Measurements from ENCODE around the gene ICOSLG.
"Not testable (repeated sequence)": the region's sequence is repeated elsewhere in the genome, so short reads cannot be mapped to it uniquely, and the experiment has no call there.

The ICOSLG gene

DNA sequence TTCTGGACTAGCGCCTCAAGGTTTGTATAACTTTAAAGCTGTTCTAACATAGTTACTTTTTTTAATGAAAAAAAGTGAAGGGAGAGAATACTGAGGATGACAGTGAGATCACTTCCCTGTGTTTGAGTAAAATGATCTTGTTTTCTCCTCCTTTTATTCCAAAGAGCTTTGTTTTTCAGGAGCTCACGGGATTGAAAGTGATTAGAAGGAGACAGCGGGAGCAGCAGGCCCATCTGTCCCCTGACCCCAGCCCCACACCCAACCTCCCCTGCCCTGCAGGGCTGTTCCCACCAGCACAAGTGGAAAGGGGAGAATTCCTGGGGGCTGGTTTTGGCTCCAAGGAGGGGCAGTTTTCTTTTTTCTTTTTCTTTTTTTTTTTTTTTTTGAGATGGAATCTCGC lies 23.0 kb upstream of the ICOSLG start:
- DNase-seq = peak; percentile 6

- peak; percentile 23 for DNase-seq
Measured at GRCh38 chr21:44263221-44263760, 22.5 kb upstream of the ICOSLG start.

- peak; percentile 12 for DNase-seq
Measured at GRCh38 chr21:44262338-44263056, 21.8 kb upstream of the ICOSLG start.

DNA sequence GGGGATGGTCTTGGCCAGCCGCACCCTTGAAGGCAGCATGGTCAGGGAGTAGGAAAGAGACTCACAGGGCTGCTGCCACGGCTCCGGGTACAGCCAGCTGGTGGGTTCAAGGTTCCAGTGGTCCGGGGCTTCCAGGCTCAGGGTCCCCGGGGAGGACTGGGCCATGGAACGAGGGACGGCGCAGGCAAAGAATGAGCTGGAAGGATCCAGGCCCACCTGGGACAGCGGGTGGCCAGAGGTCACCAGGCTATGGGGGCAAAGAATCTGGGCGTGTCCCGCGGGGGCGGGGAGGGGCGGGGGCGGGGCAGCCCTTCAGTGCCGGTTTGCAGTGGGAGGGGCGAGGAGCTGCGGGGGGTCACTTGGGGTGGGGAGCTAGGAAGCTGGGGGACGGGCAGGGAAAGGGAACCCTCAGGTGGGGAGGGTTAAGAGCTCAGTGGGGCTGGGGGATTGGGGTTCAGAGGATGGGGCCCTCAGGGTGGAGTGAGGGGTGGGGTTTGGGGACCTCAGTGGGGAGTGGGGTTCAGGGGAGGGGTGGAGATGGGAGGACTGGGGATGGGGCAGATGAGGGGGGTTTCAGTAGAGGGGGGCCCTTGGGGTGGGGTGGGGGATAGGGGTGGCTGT lies 21.0 kb upstream of the ICOSLG start, which contains the start of gene DNMT3L:
Gene DNMT3L, minus strand, starts transcription at position 223 of the 621 bp plus-strand sequence. CDS start 638 bp downstream, outside the sequence.
- DNase-seq = peak; percentile 22

- peak; percentile 10 for DNase-seq
Measured at GRCh38 chr21:44260791-44261631, 20.3 kb upstream of the ICOSLG start.

DNA sequence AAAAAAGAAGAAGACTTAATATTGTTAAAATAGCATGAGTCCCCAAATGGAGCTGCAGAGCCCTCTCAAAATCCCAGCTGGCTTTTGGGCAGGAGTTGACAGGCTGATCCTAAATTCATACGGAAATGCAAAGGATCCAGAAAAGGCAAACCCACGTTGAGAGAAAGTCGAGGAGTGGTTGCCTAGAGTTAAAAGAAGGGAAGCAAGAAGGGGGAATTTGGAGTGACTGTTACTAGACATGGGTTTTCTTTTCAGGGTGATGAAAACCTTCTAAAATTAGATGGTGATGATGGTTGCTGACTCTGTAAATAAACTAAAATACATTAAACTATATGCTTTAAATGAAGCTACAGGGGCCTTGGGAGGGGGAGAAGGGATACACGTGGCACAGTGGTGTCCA lies 19.3 kb upstream of the ICOSLG start:
- DNase-seq = no peak

DNA sequence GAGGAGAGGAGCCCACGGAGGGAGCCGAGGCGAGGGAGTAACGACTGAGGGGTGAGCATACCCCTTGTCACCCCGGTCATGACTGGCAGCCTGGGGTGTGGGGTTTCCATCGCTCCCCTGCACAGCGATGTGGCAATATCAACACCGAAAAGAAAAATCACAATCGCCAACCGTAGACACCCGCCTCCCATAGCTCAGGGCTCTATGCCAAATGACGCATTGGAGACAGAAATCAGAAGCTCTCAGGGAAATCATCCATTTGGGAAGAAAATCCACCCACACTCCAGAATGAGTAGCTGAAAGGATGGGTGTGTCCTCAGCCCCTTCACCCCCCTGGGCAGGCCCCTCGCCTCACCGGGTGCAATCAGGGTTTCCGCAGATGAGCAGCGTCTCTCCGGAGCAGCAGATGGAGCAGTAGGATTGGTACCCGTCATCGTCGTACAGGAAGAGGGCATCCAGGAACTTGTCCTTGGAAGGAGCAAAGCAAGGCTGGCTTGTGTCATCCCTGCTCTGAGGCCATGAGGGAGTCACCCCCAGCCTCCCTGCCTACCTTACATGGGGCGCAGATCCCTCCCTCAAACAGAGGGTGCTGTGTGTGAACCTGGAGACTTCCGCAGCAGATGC lies 18.5 kb upstream of the ICOSLG start:
- DNase-seq = peak; percentile 19

DNA sequence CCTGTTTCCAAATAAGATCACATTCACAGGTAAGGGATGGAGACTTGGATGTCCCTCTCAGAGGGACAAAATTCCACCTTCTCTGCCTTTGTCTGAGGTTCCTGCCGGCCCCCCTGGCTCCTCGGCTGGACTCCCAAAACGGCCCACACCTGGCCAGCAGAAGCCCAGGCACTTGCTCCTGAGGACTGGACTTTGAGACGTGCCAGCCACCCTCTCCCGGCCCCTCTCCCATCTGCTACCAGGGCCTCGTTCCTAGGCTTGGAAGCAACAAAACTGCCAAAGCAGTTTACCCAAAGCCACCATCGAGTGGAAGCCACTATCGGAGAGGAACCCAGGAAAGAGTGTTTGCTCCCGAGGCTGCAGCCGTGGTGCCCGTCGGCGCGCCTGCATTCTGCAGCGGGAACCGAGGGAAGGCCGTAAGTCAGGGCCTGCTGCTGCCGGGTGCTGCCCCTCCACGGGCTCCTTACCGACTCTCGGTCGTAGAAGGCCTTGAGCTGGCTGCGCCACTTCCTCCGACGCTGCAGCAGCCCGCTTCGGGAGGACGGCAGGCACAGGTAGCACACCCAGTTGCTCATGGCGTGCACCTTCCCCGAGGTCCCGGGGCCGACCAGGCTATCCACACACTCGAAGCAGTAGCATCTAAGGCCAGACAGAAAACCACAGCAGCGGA lies 17.4 kb upstream of the ICOSLG start:
- peak; percentile 9 for DNase-seq

GRCh38 chr21:44255511-44255981 lies 14.8 kb upstream of the ICOSLG start:
- DNase-seq = peak; percentile 30

GRCh38 chr21:44253832-44254710 lies 13.3 kb upstream of the ICOSLG start:
- DNase-seq = peak; percentile 23

DNA sequence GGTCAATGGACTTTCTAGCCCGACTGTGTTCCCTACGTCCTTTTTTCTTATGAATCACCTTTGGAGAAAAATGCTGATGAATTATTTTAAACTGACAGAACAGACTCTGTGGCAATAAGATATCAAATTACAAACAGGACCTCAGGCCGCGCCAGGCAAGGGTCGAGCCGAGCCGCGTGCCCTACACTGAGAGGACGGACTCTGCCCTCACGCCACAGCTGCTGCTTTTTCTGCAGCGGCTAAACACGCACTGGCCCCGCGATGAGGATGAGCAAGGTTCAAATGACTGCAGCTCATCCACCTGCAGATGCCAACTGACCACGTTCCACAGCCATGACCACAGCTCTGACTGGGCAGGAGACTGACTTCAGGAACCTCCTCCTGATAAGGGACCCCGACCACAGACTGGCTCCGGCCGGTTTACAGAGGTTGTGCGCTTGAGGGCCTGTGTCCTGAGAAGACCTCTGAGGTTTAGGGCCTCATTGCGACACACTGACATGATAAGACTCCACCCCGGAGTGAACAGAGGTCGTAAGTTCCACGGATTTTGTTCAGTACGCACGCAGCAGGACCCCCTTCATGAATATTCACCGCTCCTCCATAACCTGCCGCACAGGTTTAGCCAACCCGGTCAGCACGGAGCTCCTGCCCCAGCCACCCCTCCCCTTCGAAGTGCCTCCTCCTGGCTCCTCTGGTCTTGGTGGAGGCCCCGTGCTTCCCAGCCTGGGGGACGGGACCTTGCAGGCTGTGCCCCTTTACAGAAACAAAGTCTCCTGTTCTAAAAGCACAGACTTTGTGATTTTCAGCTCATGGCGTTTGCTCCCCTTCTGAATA lies 8.7 kb upstream of the ICOSLG start:
- DNase-seq = not testable (repeated sequence)

- DNase-seq = not testable (repeated sequence)
Measured at GRCh38 chr21:44247904-44248303, 7.2 kb upstream of the ICOSLG start.

- DNase-seq = not testable (repeated sequence)
Measured at GRCh38 chr21:44243980-44244379, 3.2 kb upstream of the ICOSLG start.

- not testable (repeated sequence) for DNase-seq
Measured at GRCh38 chr21:44241281-44241680, 538 bp upstream of the ICOSLG start.

GRCh38 chr21:44240353-44240752 lies 390 bp downstream of the ICOSLG start:
- not testable (repeated sequence) for DNase-seq

DNA sequence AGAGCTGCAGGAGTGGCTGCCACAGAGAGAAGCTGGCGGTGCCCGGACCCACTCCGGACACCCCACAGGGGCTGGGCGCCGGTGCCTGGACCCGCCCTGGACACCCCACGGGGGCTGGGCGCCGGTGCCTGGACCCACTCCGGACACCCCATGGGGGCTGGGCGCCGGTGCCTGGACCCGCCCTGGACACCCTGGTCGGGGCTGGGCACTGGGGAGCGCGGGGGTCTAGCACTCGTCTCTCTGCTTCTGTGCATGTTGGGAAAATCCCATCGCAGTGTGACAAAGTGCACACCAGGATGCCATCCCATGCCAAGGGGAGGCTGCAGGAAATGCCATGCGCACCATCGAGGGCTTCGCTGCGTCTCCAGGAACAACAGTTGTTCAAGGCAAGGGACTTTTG lies 11.2 kb downstream of the ICOSLG start:
- DNase-seq = not testable (repeated sequence)

GRCh38 chr21:44228109-44228508 lies 12.6 kb downstream of the ICOSLG start:
- DNase-seq = not testable (repeated sequence)

DNA sequence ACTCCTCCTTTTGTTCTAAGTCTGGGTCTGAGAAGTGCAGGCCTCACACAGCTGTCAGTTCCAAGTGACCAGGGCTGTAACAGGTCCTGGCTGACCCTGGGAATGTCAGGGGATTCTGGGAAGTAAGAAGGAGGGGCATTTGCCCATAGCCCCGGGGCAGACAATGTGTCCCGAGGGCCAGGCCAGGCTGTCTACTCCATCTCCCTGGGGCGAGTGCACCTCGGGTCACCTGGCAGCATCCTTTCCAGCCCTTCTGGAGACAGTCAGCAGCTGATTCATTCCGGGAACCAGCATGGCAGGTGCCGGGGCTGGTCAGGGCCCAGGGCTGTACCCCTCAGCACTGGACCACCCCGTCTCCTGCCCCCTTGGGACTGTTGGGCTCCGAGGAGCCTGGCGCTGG lies 13.1 kb downstream of the ICOSLG start:
- DNase-seq = not testable (repeated sequence)

GRCh38 chr21:44225605-44226004 lies 15.1 kb downstream of the ICOSLG start:
- DNase-seq = not testable (repeated sequence)

DNA sequence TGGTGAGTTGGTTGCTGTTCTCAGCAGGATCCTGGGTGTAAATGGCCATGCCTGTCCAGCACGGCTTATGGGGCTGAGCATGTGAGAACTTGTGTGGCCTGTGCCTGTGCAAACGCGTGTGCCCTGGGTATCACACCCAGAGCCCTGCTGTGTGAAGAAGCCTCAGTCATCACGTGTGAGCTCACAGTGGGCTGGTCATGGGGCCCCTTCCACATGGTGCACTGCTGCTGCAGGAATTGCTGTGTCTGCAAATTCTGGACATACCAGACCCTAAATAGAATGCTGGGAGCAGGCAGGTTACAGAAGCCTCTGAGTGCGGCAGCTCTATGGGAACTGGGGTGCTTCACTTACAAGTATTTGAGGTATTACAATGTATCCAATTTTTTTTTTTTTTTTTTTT lies 17.4 kb downstream of the ICOSLG start:
- not testable (repeated sequence) for DNase-seq
